Neuronal stem cell (in vitro differentiated cells): ENCODE results near the gene AK9.
"Not testable (repeated sequence)": the region's sequence is repeated elsewhere in the genome, so short reads cannot be mapped to it uniquely, and the experiment has no call there.

Source experiments
- DNase-seq: peaks from one replicate; pipeline ENCODE4 v3.0.0-alpha.2; 2013; ENCODE audit warnings: low spot score
- H2AFZ ChIP-seq: one replicate; pipeline ENCODE4 v1.6.1; 2013; ENCODE audit warnings: mild to moderate bottlenecking, low read length, inconsistent platforms
- H2AK5ac ChIP-seq: 2 replicates; pipeline ENCODE4 v1.6.1; 2013; ENCODE audit warnings: low read depth, mild to moderate bottlenecking, inconsistent platforms, low read length, moderate library complexity, mixed read lengths
- H2BK120ac ChIP-seq: 2 replicates; pipeline ENCODE4 v1.6.1; 2013; ENCODE audit warnings: low read depth, mild to moderate bottlenecking, inconsistent platforms, low read length, moderate library complexity, mixed read lengths
- H2BK12ac ChIP-seq: one replicate; pipeline ENCODE4 v1.6.1; 2013; ENCODE audit warnings: low read length, inconsistent platforms
- H2BK15ac ChIP-seq: 2 replicates; pipeline ENCODE4 v1.6.1; 2013; ENCODE audit warnings: mild to moderate bottlenecking, low read length, inconsistent platforms, mixed read lengths
- H2BK5ac ChIP-seq: one replicate; pipeline ENCODE4 v1.6.1; 2013; ENCODE audit warnings: inconsistent platforms, mild to moderate bottlenecking, low read length, moderate library complexity
- H3K14ac ChIP-seq: one replicate; pipeline ENCODE4 v1.6.1; 2013; ENCODE audit warnings: low read length, inconsistent platforms
- H3K18ac ChIP-seq: 2 replicates; pipeline ENCODE4 v1.6.1; 2013; ENCODE audit warnings: low read length, inconsistent platforms
- H3K23ac ChIP-seq: 2 replicates; pipeline ENCODE4 v1.6.1; 2013; ENCODE audit warnings: low read depth, mild to moderate bottlenecking, mixed read lengths, low read length, inconsistent platforms; ENCODE audit not compliant: poor library complexity
- H3K27ac ChIP-seq: replicated peaks from 3 replicates; pipeline ENCODE4 v1.5.1; 2013; ENCODE audit warnings: low read length, inconsistent platforms
- H3K27me3 ChIP-seq, 3 experiments: 2 replicates each; pipeline ENCODE4 v1.6.1; 2013; ENCODE audit warnings: low read length in 3 of 3, mild to moderate bottlenecking in 2 of 3, inconsistent platforms in 1 of 3, low read depth in 1 of 3, mixed read lengths in 1 of 3, moderate library complexity in 1 of 3; ENCODE audit not compliant: control insufficient read depth in 3 of 3, insufficient read depth in 3 of 3
- H3K36me3 ChIP-seq, 2 donors: replicated peaks in 1 of 2; 2 replicates each; pipeline ENCODE4 v1.6.1; 2013; ENCODE audit warnings: low read length in 2 of 2; ENCODE audit not compliant: control insufficient read depth in 2 of 2, insufficient read depth in 2 of 2
- H3K4ac ChIP-seq: 2 replicates; pipeline ENCODE4 v1.6.1; 2013; ENCODE audit warnings: inconsistent platforms, mild to moderate bottlenecking, low read length, moderate library complexity
- H3K4me1 ChIP-seq, 2 donors: 1 replicate in 1 of 2; 2 replicates in 1 of 2; pipeline ENCODE4 v1.6.1; 2013; ENCODE audit warnings: low read length in 2 of 2, low read depth in 1 of 2; ENCODE audit not compliant: control insufficient read depth in 2 of 2, insufficient read depth in 1 of 2
- H3K4me2 ChIP-seq: one replicate; pipeline ENCODE4 v1.6.1; 2013; ENCODE audit warnings: mild to moderate bottlenecking, low read length, inconsistent platforms; ENCODE audit not compliant: insufficient read depth, poor library complexity, severe bottlenecking
- H3K4me3 ChIP-seq, 2 donors: 2 replicates each; pipeline ENCODE4 v1.5.1; 2013; ENCODE audit warnings: low read length in 2 of 2, mild to moderate bottlenecking in 2 of 2, inconsistent platforms in 1 of 2, moderate library complexity in 1 of 2
- H3K79me1 ChIP-seq: one replicate; pipeline ENCODE4 v1.6.1; 2013; ENCODE audit warnings: low read depth, mild to moderate bottlenecking, inconsistent platforms, low read length, moderate library complexity
- H3K9ac ChIP-seq: one replicate; pipeline ENCODE4 v1.6.1; 2013; ENCODE audit warnings: mild to moderate bottlenecking, low read depth, low read length, inconsistent platforms; ENCODE audit not compliant: poor library complexity
- H3K9me3 ChIP-seq, 2 donors: replicated peaks in 1 of 2; 2 replicates each; pipeline versions ENCODE3 to v1.6.1; 2013; ENCODE audit warnings: low read length in 2 of 2, mild to moderate bottlenecking in 2 of 2, inconsistent platforms in 1 of 2, low read depth in 1 of 2, mixed read lengths in 1 of 2, moderate library complexity in 1 of 2; ENCODE audit not compliant: control insufficient read depth in 2 of 2, insufficient read depth in 1 of 2
- H4K8ac ChIP-seq: one replicate; pipeline ENCODE4 v1.6.1; 2013; ENCODE audit warnings: low read depth, mild to moderate bottlenecking, inconsistent platforms, low read length, moderate library complexity
- H4K91ac ChIP-seq: one replicate; pipeline ENCODE4 v1.6.1; 2013; ENCODE audit warnings: low read length, low read depth, mild to moderate bottlenecking, inconsistent platforms; ENCODE audit not compliant: poor library complexity
- WGBS, 2 donors: extraction: QIAGEN DNeasy Blood & Tissue Kit; methylation state at CpG; one replicate each; pipeline ENCODE4 v1.1.7; 2013; ENCODE audit warnings: missing lambda C conversion rate in 2 of 2, mixed read lengths in 1 of 2; ENCODE audit not compliant: insufficient read length in 2 of 2, insufficient replicate concordance in 1 of 2; ENCODE audit errors: extremely low coverage in 2 of 2; 5-methylcytosine and 5-hydroxymethylcytosine counted together

AK9 gene

DNA sequence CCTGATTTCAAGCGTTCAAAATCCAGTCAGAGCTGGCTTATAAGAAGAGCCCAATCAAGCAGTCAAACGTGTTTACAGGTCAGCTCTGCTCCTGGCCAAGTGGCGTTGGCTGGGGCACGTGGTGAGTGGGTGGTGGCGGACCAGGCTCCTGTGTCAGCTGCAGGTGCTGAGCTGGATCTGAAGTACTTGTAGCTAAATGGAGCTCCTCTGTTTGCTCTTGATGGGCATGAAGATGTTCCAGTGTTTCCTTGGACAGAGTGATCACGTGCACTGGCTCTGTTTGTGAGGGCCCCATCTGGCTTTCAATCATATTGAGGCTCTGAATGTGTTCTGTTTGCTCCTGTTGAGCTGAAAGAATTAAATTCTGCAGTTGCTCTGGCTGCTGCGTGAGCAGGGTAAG lies 225.2 kb downstream of the AK9 start:
- H3K4me2 ChIP-seq = no peak overlapping the region
- no peak overlapping the region for H3K18ac ChIP-seq
- H3K14ac ChIP-seq = no peak overlapping the region
- H3K9me3 ChIP-seq = peaks cover 0 to 3% of the 10 kb centered on the region in 2 donors
- peaks cover 30 to 97% of the 10 kb centered on the region in 2 donors for H3K36me3 ChIP-seq
- H3K9ac ChIP-seq = no peak overlapping the region
- no peak overlapping the region for H4K8ac ChIP-seq
- no peak overlapping the region for H2BK15ac ChIP-seq
- no peak overlapping the region for H2BK12ac ChIP-seq
- H2AK5ac ChIP-seq = no peak overlapping the region
- H2AFZ ChIP-seq = no peak overlapping the region
- no peak overlapping the region for H2BK120ac ChIP-seq
- no CpG with 5 or more reads among the region's 7 CpGs for WGBS, 2 donors
- DNase-seq = no peak
- no peak overlapping the region for H4K91ac ChIP-seq
- H3K4me1 ChIP-seq = no peaks in the 10 kb centered on the region
- no peak overlapping the region for H3K4me3 ChIP-seq
- no peak overlapping the region for H2BK5ac ChIP-seq
- no peak overlapping the region for H3K4ac ChIP-seq
- no peak overlapping the region for H3K23ac ChIP-seq
- peaks cover 5% of the 10 kb centered on the region for H3K79me1 ChIP-seq
- H3K27ac ChIP-seq = no peak overlapping the region
- H3K27me3 ChIP-seq = no peaks in the 10 kb centered on the region

DNA sequence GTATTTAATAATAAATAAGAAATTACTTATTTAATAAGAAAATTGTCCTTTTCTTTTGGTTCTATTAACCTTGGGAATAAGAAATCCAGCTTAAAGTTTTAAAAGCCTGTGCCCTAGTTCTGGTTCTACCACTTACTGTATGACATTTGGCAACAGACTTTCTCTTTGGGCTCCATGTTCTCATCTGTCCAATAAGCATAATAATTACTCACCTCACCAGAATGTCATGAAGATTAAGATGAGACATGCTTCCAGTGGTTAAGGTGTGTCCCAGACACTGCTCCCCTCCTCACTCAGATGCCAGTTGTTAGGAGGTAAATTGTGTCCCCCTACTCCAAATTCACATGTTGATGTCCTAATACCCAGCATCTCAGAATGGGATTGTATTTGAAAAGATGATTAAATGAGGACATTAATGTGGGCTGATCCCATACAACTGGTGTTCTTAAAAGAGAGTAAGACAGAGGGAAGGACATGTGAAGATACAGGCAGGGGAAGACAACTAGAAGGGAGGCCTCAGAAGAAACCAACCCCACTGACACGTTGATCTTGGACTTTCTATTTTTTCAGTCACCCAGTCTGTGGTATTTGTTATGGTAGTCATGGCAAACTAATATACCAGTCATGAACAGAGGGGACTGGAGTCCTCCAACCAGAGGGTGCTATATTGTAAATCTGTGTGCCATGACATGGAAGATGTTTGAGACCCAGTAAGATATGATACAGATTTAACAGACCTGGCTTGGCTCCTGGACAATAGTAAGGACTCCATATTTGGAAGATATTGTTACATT lies 229.1 kb downstream of the AK9 start:
- Histone ChIP-seq H4K91ac (no peak overlapping the region), H2BK120ac (no peak overlapping the region), H2AK5ac (no peak overlapping the region), H3K27ac (no peak overlapping the region), H3K79me1 (no peaks in the 10 kb centered on the region), H4K8ac (no peak overlapping the region), H3K4ac (no peak overlapping the region), H3K18ac (no peak overlapping the region), H3K27me3 (no peaks in the 10 kb centered on the region), H3K4me1 (peaks cover 2 to 3% of the 10 kb centered on the region in 2 donors), H3K9ac (no peak overlapping the region), H3K14ac (no peak overlapping the region), H2BK15ac (no peak overlapping the region), H2AFZ (no peak overlapping the region), H3K23ac (no peak overlapping the region), H3K36me3 (peaks cover 14 to 59% of the 10 kb centered on the region in 2 donors), H2BK12ac (no peak overlapping the region), H3K4me3 (no peak overlapping the region), H2BK5ac (no peak overlapping the region), H3K9me3 (peaks cover 0 to 3% of the 10 kb centered on the region in 2 donors), H3K4me2 (no peak overlapping the region)
- DNase-seq = no peak
- no CpG with 5 or more reads among the region's 1 CpG for WGBS, 2 donors

DNA sequence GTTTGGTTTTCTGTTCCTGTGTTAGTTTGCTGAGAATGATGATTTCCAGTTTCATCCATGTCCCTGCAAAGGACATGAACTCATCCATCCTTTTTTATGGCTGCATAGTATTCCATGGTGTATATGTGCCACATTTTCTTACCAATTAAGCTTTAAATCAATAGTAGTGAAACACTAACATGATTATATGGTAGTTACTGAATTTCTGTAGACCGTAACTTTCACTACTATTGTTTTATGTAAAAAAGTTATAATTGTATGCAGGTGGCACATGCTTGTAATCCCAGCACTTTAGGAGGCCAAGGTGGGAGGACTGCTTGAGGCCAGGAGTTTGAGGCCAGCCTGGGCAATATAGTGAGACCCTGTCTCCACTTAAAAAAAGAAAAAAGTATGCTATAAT lies 229.8 kb downstream of the AK9 start:
- not testable (repeated sequence) for H3K9me3 ChIP-seq, H4K8ac ChIP-seq, H2AK5ac ChIP-seq, H3K4me1 ChIP-seq, H3K27ac ChIP-seq, H3K18ac ChIP-seq, H2BK120ac ChIP-seq, H3K4ac ChIP-seq, H3K4me3 ChIP-seq, H3K9ac ChIP-seq, H2BK12ac ChIP-seq, DNase-seq, H3K14ac ChIP-seq, H2BK5ac ChIP-seq, H4K91ac ChIP-seq, H3K79me1 ChIP-seq, H3K27me3 ChIP-seq, H3K23ac ChIP-seq, H3K4me2 ChIP-seq, H2AFZ ChIP-seq, H2BK15ac ChIP-seq
- WGBS, 2 donors = no CpG with 5 or more reads among the region's 1 CpG
- peaks cover 11 to 52% of the 10 kb centered on the region in 2 donors for H3K36me3 ChIP-seq

DNA sequence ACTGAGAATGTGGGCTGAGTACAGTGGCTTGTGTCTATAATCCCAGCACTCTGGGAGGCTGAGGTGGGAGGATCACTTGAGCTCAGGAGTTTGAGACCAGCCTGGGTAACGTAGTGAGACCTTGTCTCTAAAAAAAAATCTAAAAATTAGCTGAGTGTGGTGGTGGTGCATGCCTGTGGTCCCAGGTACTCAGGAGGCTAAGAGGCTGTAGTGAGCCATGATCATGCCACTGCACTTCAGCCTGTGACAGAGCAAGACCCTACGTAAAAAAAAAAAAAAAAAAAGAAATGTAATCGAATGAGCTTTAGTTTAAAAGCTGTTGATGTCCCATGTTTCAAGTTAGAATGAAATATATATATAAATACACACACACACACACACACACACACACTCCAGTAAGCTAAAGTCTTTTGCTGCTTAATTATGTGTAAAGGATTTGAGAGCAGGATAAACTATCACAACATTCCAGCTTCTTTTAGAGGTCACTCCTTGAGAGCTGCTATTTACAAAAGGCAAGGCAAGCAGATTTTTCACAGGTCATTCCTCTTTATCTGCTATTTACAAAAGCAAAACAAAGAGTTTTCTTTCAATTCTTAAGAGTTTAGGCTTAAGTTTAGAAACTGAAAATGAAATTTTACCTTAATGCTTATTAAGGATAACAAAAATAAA lies 230.7 kb downstream of the AK9 start:
- Histone ChIP-seq H3K4me3 (no peak overlapping the region), H4K91ac (no peak overlapping the region), H3K23ac (no peak overlapping the region), H3K4ac (no peak overlapping the region), H3K9me3 (peaks cover 0 to 3% of the 10 kb centered on the region in 2 donors), H2BK15ac (no peak overlapping the region), H2BK5ac (no peak overlapping the region), H3K36me3 (peaks cover 4 to 42% of the 10 kb centered on the region in 2 donors), H3K27ac (no peak overlapping the region), H3K18ac (no peak overlapping the region), H2BK12ac (no peak overlapping the region), H3K79me1 (no peaks in the 10 kb centered on the region), H3K27me3 (no peaks in the 10 kb centered on the region), H3K14ac (no peak overlapping the region), H3K4me1 (peaks cover 3 to 7% of the 10 kb centered on the region in 2 donors), H4K8ac (no peak overlapping the region), H3K4me2 (no peak overlapping the region), H3K9ac (no peak overlapping the region), H2BK120ac (no peak overlapping the region), H2AK5ac (no peak overlapping the region), H2AFZ (no peak overlapping the region)
- DNase-seq = no peak
- no CpG with 5 or more reads among the region's 3 CpGs for WGBS, 2 donors
